ENCODE data around the gene EML4.
A peak's percentile ranks its signal among the peaks of the same experiment; 100 is the strongest.
"Not testable (repeated sequence)": the region's sequence is repeated elsewhere in the genome, so short reads cannot be mapped to it uniquely, and the experiment has no call there.

Gene EML4

DNA sequence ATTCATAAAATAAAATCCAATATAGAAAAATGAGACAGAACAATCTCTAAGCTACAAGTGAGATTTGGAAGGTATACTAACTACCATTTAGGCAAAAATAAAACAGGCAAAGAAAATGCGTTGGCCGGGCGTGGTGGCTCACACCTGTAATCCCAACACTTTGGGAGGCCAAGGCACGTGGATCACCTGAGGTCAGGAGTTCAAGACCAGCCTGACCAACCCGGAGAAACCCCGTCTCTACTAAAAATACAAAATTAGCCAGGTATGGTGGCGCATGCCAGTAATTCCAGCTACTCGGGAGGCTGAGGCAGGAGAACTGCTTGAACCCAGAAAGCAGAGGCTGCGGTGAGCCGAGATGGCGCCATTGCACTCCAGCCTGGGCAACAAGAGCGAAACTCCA, 178.4 kb downstream of the EML4 start:
- DNase-seq; H3K4me1 ChIP-seq (ENCODE audit: control extremely low read depth in 1 of 4, control insufficient read depth in 4 of 4, insufficient read depth in 4 of 4, low read length in 3 of 4); CTCF ChIA-PET; H3K27me3 ChIP-seq (replicated peaks in 2 of 5; ENCODE audit: control insufficient read depth in 4 of 5, insufficient read depth in 5 of 5, low read length in 4 of 5); POLR2A ChIA-PET; H3K9me3 ChIP-seq (ENCODE audit: control extremely low read depth in 1 of 5, control insufficient read depth in 4 of 5, insufficient read depth in 2 of 5, low read depth in 1 of 5, low read length in 4 of 5); H3K27ac ChIP-seq (ENCODE audit: insufficient read depth in 1 of 2, low read depth in 1 of 2, low read length in 2 of 2, poor library complexity in 1 of 2, severe bottlenecking in 2 of 2); H3K4me3 ChIP-seq (ENCODE audit: control insufficient read depth in 1 of 7, extremely low read depth in 1 of 7, insufficient read depth in 4 of 7, low read depth in 2 of 7, low read length in 6 of 7): not testable (repeated sequence)
- peaks cover 14 to 62% (median 40%) of the 10 kb centered on the region in 4 experiments for H3K36me3 ChIP-seq (ENCODE audit: control insufficient read depth in 4 of 4, insufficient read depth in 4 of 4, low read length in 3 of 4)
- WGBS (ENCODE audit: insufficient coverage): 99% methylated on average over 7 of the region's 12 CpGs

DNA sequence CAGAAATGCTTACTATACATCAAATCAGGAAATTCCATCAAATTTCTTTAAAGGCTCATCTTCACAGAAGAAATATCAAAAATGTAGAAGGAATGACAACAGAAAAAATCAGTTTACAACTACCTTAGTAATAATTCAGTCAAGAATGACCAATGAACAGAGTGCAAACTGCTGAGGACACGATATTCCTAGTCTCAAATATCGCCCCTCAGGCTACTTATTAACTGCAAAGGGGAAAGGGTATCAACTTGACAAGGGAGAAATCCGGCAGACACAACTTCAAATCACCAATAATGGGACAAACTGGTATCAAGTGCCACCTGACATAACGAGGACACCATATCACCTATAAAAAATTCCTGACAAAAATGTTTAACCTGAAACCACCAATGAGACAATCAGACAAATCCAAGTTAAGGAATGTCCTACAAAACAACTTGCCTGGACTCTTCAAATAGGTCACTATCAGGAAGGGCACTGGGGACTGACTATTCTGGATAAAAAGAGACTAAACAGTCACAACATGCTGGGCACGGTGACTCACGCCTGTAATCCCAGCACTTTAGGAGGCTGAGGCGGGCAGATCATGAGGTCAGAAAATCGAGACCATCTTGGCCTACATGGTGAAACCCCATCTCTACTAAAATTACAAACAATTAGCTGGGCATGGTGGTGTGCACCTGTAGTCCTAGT, 179.1 kb downstream of the EML4 start:
- Histone ChIP-seq H3K4me3 (ENCODE audit: control insufficient read depth in 1 of 7, extremely low read depth in 1 of 7, insufficient read depth in 4 of 7, low read depth in 2 of 7, low read length in 6 of 7) (no peak overlapping the region), H3K4me1 (ENCODE audit: control extremely low read depth in 1 of 4, control insufficient read depth in 4 of 4, insufficient read depth in 4 of 4, low read length in 3 of 4) (no peaks in the 10 kb centered on the region), H3K27ac (ENCODE audit: insufficient read depth in 1 of 2, low read depth in 1 of 2, low read length in 2 of 2, poor library complexity in 1 of 2, severe bottlenecking in 2 of 2) (no peak overlapping the region), H3K9me3 (ENCODE audit: control extremely low read depth in 1 of 5, control insufficient read depth in 4 of 5, insufficient read depth in 2 of 5, low read depth in 1 of 5, low read length in 4 of 5) (no peaks in the 10 kb centered on the region), H3K27me3 (replicated peaks in 2 of 5; ENCODE audit: control insufficient read depth in 4 of 5, insufficient read depth in 5 of 5, low read length in 4 of 5) (no peaks in the 10 kb centered on the region), H3K36me3 (ENCODE audit: control insufficient read depth in 4 of 4, insufficient read depth in 4 of 4, low read length in 3 of 4) (peaks cover 14 to 62% (median 40%) of the 10 kb centered on the region in 4 experiments)
- DNase-seq: no peak
- ChIA-PET CTCF (no interaction called here), POLR2A (no interaction called here)
- no CpG with 5 or more reads among the region's 8 CpGs for WGBS (ENCODE audit: insufficient coverage)

DNA sequence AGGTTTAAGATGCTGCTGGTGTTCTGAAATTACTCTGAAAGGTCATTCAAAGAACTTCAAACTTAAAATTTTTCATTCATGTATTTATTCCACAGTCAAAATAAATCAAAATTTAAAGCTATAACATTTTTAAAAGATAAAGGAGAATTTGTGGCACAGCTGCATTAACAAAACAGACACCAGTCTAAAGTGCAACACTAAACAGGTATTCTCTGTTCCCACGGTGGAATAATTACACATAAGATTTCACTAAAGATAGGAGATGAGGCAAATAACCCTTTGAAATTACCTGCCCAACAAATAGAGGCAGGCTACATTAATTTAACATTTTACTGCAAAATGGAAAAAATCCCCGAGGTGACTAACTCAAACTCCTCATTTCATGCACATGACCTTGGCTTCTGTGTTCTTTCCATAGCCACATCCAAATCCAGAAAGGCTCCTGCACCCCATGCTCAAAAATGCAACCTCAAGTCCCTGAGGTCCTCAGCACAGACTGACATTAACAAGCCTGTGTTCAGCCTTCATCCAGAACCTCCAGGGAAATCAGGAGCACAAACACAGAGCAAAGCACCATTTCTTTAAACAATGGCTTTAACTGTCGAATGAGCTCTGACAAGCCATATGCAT, 181.4 kb downstream of the EML4 start:
- H3K27ac ChIP-seq (ENCODE audit: insufficient read depth in 1 of 2, low read depth in 1 of 2, low read length in 2 of 2, poor library complexity in 1 of 2, severe bottlenecking in 2 of 2): no peak overlapping the region
- H3K4me1 ChIP-seq (ENCODE audit: control extremely low read depth in 1 of 4, control insufficient read depth in 4 of 4, insufficient read depth in 4 of 4, low read length in 3 of 4): no peaks in the 10 kb centered on the region
- H3K36me3 ChIP-seq (ENCODE audit: control insufficient read depth in 4 of 4, insufficient read depth in 4 of 4, low read length in 3 of 4): peaks cover 14 to 48% (median 35%) of the 10 kb centered on the region in 4 experiments
- no peaks in the 10 kb centered on the region for H3K27me3 ChIP-seq (replicated peaks in 2 of 5; ENCODE audit: control insufficient read depth in 4 of 5, insufficient read depth in 5 of 5, low read length in 4 of 5)
- CTCF ChIA-PET: no interaction called here
- POLR2A ChIA-PET: no interaction called here
- no peak for DNase-seq
- H3K9me3 ChIP-seq (ENCODE audit: control extremely low read depth in 1 of 5, control insufficient read depth in 4 of 5, insufficient read depth in 2 of 5, low read depth in 1 of 5, low read length in 4 of 5): no peaks in the 10 kb centered on the region
- WGBS (ENCODE audit: insufficient coverage): 100% methylated on average over 1 of the region's 3 CpGs
- no peak overlapping the region for H3K4me3 ChIP-seq (ENCODE audit: control insufficient read depth in 1 of 7, extremely low read depth in 1 of 7, insufficient read depth in 4 of 7, low read depth in 2 of 7, low read length in 6 of 7)

DNA sequence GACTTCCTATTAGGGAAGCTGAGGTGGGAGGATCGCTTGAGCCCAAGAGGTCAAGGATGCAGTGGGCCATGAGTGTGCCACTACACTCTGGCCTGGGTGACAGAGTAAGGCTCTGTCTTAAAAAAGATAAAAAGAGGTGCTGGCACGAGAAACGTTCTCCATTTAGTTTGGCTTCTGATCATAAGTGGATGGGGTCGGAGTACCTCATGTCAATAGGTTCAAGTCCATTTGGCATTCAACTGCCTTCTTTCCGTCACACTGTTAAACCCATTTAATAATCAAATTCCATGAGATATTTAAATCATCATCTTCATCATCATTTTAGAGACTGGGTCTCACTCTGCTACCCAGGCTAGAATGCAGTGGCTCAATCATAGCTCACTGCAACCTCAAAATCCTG, 182.7 kb downstream of the EML4 start:
- H3K27ac ChIP-seq (ENCODE audit: insufficient read depth in 1 of 2, low read depth in 1 of 2, low read length in 2 of 2, poor library complexity in 1 of 2, severe bottlenecking in 2 of 2): no peak overlapping the region
- DNase-seq: no peak
- POLR2A ChIA-PET: no interaction called here
- no peaks in the 10 kb centered on the region for H3K27me3 ChIP-seq (replicated peaks in 2 of 5; ENCODE audit: control insufficient read depth in 4 of 5, insufficient read depth in 5 of 5, low read length in 4 of 5)
- H3K4me3 ChIP-seq (ENCODE audit: control insufficient read depth in 1 of 7, extremely low read depth in 1 of 7, insufficient read depth in 4 of 7, low read depth in 2 of 7, low read length in 6 of 7): no peak overlapping the region
- no peaks in the 10 kb centered on the region for H3K4me1 ChIP-seq (ENCODE audit: control extremely low read depth in 1 of 4, control insufficient read depth in 4 of 4, insufficient read depth in 4 of 4, low read length in 3 of 4)
- H3K9me3 ChIP-seq (ENCODE audit: control extremely low read depth in 1 of 5, control insufficient read depth in 4 of 5, insufficient read depth in 2 of 5, low read depth in 1 of 5, low read length in 4 of 5): no peaks in the 10 kb centered on the region
- peaks cover 11 to 41% (median 31%) of the 10 kb centered on the region in 4 experiments for H3K36me3 ChIP-seq (ENCODE audit: control insufficient read depth in 4 of 4, insufficient read depth in 4 of 4, low read length in 3 of 4)
- 100% methylated on average over 3 of the region's 5 CpGs for WGBS (ENCODE audit: insufficient coverage)
- CTCF ChIA-PET: no interaction called here

DNA sequence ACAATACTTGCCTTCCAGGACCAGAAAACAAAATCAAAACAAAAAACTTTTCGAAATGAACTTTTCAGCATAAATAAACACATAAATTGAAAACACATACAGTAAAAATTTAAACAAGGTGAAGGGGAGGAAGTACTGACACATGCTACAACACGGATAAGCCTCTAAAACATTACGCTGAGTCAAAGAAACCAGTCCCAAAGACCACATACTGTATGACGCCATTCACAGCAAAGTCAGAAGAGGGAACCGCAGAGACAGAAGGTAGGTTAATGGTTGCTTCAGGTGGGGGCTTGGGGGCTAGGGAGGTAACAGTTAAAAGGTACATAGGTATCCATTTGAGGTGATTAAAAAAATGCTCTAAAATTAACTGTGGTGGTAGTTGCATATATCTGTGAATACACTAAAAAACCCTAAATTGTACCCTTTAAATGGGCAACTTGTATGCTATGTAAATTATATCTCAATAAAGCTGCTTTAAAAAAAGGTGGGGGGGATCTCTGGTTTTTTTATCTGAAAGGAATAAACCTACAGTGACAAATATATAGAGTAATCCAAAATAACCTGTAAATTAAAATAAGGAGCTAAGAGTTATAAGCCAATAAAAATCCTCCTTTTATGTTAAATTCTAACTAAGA, 184.8 kb downstream of the EML4 start:
- CTCF ChIA-PET: interaction anchor here (1.0 to 1.6 kb wide), 2 partner anchors 25 to 487 kb away, joined by 3 read pairs; no protein-coding TSS in a partner anchor
- Histone ChIP-seq H3K4me3 (ENCODE audit: control insufficient read depth in 1 of 7, extremely low read depth in 1 of 7, insufficient read depth in 4 of 7, low read depth in 2 of 7, low read length in 6 of 7) (no peak overlapping the region), H3K36me3 (ENCODE audit: control insufficient read depth in 4 of 4, insufficient read depth in 4 of 4, low read length in 3 of 4) (peaks cover 13 to 33% (median 25%) of the 10 kb centered on the region in 4 experiments), H3K27ac (ENCODE audit: insufficient read depth in 1 of 2, low read depth in 1 of 2, low read length in 2 of 2, poor library complexity in 1 of 2, severe bottlenecking in 2 of 2) (no peak overlapping the region), H3K27me3 (replicated peaks in 2 of 5; ENCODE audit: control insufficient read depth in 4 of 5, insufficient read depth in 5 of 5, low read length in 4 of 5) (no peaks in the 10 kb centered on the region), H3K4me1 (ENCODE audit: control extremely low read depth in 1 of 4, control insufficient read depth in 4 of 4, insufficient read depth in 4 of 4, low read length in 3 of 4) (peaks cover under 1 to 9% (median 5%) of the 10 kb centered on the region in 4 experiments), H3K9me3 (ENCODE audit: control extremely low read depth in 1 of 5, control insufficient read depth in 4 of 5, insufficient read depth in 2 of 5, low read depth in 1 of 5, low read length in 4 of 5) (no peaks in the 10 kb centered on the region)
- no peak for DNase-seq
- 80% methylated on average over 1 of the region's 5 CpGs for WGBS (ENCODE audit: insufficient coverage)
- POLR2A ChIA-PET: no interaction called here

DNA sequence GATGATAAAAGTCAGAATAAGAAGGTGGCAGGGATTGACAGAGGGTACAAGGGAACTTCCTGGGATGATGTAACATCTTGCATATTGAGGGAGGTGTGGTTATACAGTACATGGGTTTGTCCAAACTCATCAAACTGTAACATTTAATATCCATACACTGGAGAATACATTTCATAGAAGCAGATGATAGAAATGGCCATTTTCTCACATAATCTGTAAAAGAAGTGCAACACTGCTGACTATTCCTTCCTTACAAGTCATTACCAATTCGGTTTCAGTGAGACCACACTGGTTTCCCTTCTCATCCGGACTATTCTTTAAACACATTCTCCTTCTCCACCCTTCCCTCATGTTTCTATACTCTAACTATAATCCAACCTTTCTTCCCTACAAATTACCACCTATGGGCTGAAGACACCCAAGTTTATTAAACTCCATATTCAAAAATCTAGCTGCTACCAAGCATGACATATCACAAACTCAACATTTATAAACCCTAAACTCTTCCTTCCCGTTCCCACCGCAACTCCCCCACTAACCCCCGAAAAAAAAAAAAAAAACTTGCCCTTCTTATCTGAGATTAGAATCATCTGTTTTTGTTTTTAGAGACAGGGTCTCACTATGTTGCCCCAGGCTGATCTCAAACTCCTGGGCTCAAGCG, 190.3 kb downstream of the EML4 start:
- DNase-seq: no peak
- POLR2A ChIA-PET: interaction anchor here (0.6 kb wide), 1 partner anchor 307 kb away, joined by 3 read pairs; no protein-coding TSS in a partner anchor
- H3K27ac ChIP-seq (ENCODE audit: insufficient read depth in 1 of 2, low read depth in 1 of 2, low read length in 2 of 2, poor library complexity in 1 of 2, severe bottlenecking in 2 of 2): peak overlapping the region in 1 of 2 experiments; percentile 96

More for the DNA sequence above, 190.3 kb downstream of the EML4 start:
- peaks cover 22 to 31% (median 26%) of the 10 kb centered on the region in 4 experiments for H3K4me1 ChIP-seq (ENCODE audit: control extremely low read depth in 1 of 4, control insufficient read depth in 4 of 4, insufficient read depth in 4 of 4, low read length in 3 of 4)
- H3K9me3 ChIP-seq (ENCODE audit: control extremely low read depth in 1 of 5, control insufficient read depth in 4 of 5, insufficient read depth in 2 of 5, low read depth in 1 of 5, low read length in 4 of 5): no peaks in the 10 kb centered on the region
- WGBS (ENCODE audit: insufficient coverage): 6% methylated on average over 3 of the region's 6 CpGs
- H3K27me3 ChIP-seq (replicated peaks in 2 of 5; ENCODE audit: control insufficient read depth in 4 of 5, insufficient read depth in 5 of 5, low read length in 4 of 5): no peaks in the 10 kb centered on the region
- peak overlapping the region in 6 of 7 experiments; percentile 92 to 99 (median 96) for H3K4me3 ChIP-seq (ENCODE audit: control insufficient read depth in 1 of 7, extremely low read depth in 1 of 7, insufficient read depth in 4 of 7, low read depth in 2 of 7, low read length in 6 of 7)
- peaks cover 0 to 2% (median 1%) of the 10 kb centered on the region in 4 experiments for H3K36me3 ChIP-seq (ENCODE audit: control insufficient read depth in 4 of 4, insufficient read depth in 4 of 4, low read length in 3 of 4)
- CTCF ChIA-PET: no interaction called here
